VCaP (cell line): ENCODE results near the gene NSG2.

Source experiments
- H3K27ac ChIP-seq: fragments of 450-650 bp; 2 replicates; pipeline ENCODE4 v1.5.1; 2017
- TF ChIP-seq, protein P1 (sequence below): fragments of 450-650 bp; conservative IDR thresholded peaks from 2 replicates; pipeline ENCODE4 v1.5.1; 2017; ENCODE audit warnings: mild to moderate bottlenecking, moderate library complexity

The NSG2 gene

DNA sequence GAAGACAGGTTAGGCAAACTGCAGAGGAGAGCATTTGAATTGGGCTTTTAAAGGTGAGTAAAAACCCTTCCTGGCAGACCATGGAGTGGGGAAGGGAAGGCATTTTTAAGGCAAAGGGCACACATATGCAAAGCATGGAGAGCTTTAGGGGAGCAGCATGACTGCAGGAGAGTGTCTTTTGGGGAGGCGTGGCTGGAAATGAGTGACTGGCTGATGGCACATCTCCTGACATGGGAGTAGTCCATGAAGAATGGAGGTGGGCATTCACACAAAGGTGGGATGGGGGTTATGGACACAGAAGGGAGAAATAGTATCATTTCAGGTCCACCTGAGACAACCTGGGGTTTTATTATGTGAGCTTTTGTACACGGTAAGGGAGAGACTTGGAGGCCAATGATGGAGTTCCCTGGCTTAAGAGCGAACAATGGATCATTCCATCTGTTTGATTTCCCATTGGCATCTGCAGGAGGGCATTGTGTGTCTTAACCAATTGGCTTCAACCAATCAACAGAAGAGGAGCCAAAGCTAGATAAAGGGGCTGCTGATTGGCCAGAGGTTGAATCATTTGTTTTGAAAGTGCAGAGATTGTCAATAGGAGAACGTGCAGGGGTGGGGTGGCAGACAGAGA lies 2.1 kb downstream of the NSG2 start:
- H3K27ac ChIP-seq, result no peak overlapping the region
- TF ChIP-seq, protein P1, sequence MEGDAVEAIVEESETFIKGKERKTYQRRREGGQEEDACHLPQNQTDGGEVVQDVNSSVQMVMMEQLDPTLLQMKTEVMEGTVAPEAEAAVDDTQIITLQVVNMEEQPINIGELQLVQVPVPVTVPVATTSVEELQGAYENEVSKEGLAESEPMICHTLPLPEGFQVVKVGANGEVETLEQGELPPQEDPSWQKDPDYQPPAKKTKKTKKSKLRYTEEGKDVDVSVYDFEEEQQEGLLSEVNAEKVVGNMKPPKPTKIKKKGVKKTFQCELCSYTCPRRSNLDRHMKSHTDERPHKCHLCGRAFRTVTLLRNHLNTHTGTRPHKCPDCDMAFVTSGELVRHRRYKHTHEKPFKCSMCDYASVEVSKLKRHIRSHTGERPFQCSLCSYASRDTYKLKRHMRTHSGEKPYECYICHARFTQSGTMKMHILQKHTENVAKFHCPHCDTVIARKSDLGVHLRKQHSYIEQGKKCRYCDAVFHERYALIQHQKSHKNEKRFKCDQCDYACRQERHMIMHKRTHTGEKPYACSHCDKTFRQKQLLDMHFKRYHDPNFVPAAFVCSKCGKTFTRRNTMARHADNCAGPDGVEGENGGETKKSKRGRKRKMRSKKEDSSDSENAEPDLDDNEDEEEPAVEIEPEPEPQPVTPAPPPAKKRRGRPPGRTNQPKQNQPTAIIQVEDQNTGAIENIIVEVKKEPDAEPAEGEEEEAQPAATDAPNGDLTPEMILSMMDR, result no peak

DNA sequence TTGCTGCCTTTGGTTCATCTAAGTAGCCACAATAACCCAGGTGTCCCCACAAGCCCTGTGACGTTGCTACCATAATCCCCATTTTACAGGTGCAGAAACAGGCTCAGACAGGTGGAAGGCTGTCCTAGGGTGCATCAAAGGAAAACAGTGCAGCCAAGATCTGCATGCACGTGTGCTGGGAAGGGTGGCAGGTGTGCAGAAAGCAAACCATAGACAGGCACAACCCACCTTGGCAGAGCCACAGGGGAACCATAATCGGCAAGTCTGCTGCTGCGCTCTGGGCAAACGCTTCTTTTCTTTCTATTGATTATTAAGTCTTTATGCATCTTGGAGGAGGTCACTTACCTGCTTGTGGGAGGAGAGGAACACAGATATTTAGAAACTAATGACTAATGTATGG lies 7.1 kb downstream of the NSG2 start:
- TF ChIP-seq, protein P1, result no peak
- no peak overlapping the region for H3K27ac ChIP-seq

DNA sequence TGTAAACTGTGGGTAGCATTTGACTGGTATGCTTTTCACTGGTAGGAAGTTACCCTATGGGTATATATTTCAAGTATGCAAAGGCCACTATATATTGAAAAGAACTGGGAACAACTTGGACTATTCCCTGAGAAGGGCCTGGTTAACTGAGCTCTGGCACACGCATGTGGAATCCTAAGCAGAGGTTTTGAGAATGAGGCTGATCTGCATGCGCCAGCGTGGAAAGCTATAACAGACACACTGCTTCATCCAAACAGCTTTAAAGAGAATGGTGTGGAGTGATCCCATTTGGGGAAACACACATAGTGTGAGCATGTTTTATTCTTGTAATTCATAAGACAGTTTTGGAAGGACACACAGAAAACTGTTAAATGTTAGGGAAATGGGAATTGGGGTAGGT lies 8.4 kb downstream of the NSG2 start:
- H3K27ac ChIP-seq, result no peak overlapping the region
- TF ChIP-seq, protein P1, result no peak

DNA sequence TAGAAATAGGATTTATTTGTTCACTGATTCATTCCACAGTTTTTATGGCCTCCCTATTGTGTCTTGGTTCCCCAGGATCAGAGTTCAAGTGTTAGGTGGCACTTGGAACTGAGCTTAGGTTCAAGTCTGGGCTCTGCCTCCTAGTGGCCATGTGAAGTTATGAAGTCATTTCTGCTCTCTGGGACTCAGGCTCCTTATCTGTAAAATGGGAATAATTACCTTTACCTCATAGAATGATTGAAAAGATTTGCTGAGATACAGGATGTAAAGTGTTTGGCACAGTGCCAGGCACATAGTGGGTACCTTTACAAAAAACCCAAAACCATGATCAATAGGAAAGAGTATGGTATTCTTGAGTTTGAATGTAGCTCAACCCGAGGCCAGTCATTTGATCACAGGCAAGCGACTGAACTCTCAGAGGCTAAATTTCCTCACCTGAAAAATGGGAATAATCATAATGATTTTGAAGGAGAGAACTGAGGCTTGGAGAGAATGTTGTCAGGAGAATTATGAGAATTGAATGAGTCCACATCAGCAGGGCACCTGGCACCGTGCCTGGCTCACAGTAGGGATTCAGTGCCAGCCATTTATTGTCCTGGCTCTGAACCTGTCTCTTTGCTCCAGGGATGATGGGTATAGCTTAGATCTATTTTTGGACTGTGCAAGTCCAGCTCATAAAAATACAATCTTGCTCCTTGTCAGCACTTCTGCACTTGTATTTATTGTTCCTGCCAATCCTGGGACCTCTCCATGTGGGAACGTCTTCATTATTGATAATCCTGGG lies 10.8 kb downstream of the NSG2 start:
- TF ChIP-seq, protein P1, result peak; percentile 38; the same call in 1 of the 2 replicates
- H3K27ac ChIP-seq, result peak overlapping the region; percentile 6

DNA sequence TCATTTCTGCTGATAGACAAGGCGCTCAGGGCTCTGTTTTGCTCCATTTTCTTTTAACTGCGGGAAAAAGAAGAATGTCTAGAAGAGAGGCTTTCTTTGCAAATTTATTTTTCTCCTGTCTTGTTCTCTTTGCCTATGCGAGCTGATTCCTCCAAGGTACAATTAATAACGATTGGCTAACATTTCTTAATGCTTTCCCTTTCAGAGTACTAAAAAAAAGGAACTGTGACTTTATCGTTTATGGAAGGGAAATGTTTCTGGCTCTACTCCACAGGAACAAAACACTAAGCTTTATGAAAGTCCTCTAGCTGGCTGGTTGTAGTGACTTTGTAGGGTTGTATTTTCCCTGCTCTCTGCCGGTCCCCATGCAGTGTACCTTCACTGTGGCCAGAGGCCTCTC lies 11.7 kb downstream of the NSG2 start:
- TF ChIP-seq, protein P1, result no peak
- peak overlapping the region; percentile 6; the same call in 1 of the 2 replicates for H3K27ac ChIP-seq

DNA sequence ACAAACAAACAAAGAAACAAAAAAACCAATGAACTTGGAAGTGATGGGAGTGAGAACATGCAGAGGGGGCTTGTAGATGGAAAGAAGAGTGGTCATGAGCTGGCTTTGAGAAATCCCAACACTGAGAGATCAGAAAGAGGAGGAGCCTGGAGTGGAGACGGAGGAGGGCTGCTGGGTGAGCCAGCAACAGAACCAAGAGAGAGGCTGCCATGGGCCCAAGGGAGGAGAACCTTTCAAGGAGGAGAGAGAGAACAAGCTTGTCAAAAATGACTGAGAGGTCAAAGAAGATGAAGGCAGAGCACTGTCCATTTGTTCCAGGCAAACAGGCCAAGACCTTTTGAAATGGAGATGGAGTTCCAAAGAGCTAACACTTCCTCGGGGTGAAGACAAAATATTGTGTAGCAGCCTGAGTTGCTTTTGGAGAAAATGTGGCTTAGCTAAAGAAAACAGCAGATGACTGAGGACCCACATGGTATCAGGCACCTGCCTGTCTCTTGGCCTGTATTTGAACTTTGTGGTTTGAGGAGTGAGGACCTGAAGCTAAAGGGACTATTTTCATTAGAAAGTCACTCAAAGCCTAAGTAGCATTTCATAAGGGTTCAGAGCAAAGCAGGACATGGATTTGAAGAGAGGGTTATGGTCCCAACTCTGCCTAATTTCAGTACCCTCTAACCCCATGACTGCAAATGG lies 13.1 kb downstream of the NSG2 start:
- TF ChIP-seq, protein P1, result no peak

DNA sequence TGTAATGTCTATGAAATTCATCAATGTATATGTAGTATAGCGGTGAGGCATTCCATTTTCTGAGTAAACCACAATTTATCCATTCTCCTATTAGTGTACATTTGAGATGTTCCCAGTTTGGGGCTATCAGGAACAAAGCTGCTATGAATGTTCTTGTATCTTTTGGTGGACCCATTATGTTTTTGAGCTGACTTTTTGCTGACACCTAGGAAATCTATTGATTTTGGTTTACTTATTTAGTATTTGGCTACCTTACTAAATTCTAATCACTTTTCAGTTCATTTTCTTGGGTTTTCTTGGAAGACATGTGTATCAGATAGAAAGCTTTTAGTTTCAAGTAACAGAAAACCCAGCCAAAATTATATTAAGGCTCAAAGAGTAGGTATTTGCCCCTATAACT lies 13.7 kb downstream of the NSG2 start:
- TF ChIP-seq, protein P1, result no peak
- H3K27ac ChIP-seq, result no peak overlapping the region

More for the DNA sequence above, 13.1 kb downstream of the NSG2 start:
- no peak overlapping the region for H3K27ac ChIP-seq
